K562 (cell line): ENCODE results near the gene UTP25. TPM values are rescaled to one million over a fixed set of nuclear protein-coding genes. Genes with fewer than 3 reads are reported as not detected.

Source experiments
- ATF1 ChIP-seq, 2 experiments: fragments of 450-650 bp in 1 of 2; IDR thresholded peaks; 2 replicates each; pipeline ENCODE4 v1.6.1; 2016; ENCODE audit warnings: missing compliant biosample characterization in 1 of 2, missing genetic modification characterization in 1 of 2
- CBX5 ChIP-seq: IDR thresholded peaks from 2 replicates; pipeline ENCODE4 v1.6.1; 2014; ENCODE audit warnings: low read depth, borderline replicate concordance
- DNMT1 ChIP-seq: fragments of 450-650 bp; IDR thresholded peaks from 2 replicates; pipeline ENCODE4 v1.6.1; 2016; ENCODE audit warnings: antibody characterized with exemption, mild to moderate bottlenecking
- FOXJ3 ChIP-seq: sonication (generic); formaldehyde crosslinking; IDR thresholded peaks from 2 replicates; pipeline ENCODE4 v1.4.0; 2020; ENCODE audit warnings: mild to moderate bottlenecking, missing genetic modification reagents
- NFIC ChIP-seq: fragments of 450-650 bp; IDR thresholded peaks from 2 replicates; pipeline ENCODE4 v1.6.1; 2017; ENCODE audit warnings: mild to moderate bottlenecking, inconsistent platforms
- XRCC3 ChIP-seq: fragments of 450-650 bp; IDR thresholded peaks from 2 replicates; pipeline ENCODE4 v1.6.1; 2017; ENCODE audit warnings: mild to moderate bottlenecking, moderate library complexity
- ZBTB17 ChIP-seq: fragments of 450-650 bp; formaldehyde crosslinking; IDR thresholded peaks from 2 replicates; pipeline ENCODE4 v1.4.0; 2020; ENCODE audit warnings: mild to moderate bottlenecking
- ZNF41 ChIP-seq: fragments of 250-450 bp; sonication (Bioruptor Pico); conservative IDR thresholded peaks from 2 replicates; pipeline ENCODE4 v1.4.0; 2020; ENCODE audit warnings: mild to moderate bottlenecking
- ZNF57 ChIP-seq: fragments of 450-650 bp; formaldehyde crosslinking; IDR thresholded peaks from 2 replicates; pipeline ENCODE4 v1.4.0; 2020; ENCODE audit warnings: mild to moderate bottlenecking, moderate library complexity
- polyA plus RNA-seq, 8 experiments: library from polyadenylated mRNA; depleted of rRNA in 4 of 8; stranded (reverse) in 5 of 8; unstranded in 3 of 8; fragments of >200 nt; fragmentation: Nextera tagmentation in 2 of 8; fragmentation: Illumina TruSeq in 1 of 8; extraction: Ambion mirVana in 2 of 8; extraction: Trizol in 1 of 8; gene quantifications; 2 replicates each; pipeline versions ENCODE4 v1.2.1 to v1.2.3, GENCODE V29; 2011 to 2014; ENCODE audit warnings: inconsistent platforms in 1 of 8, missing spikeins in 1 of 8
- total RNA-seq, 7 experiments: library from RNA; depleted of rRNA in 6 of 7; stranded (reverse); fragments of >200 nt in 6 of 7; fragmentation: Illumina TruSeq in 2 of 7; extraction: Trizol in 2 of 7; gene quantifications; 2 replicates each; pipeline versions ENCODE4 v1.2.1 to v1.2.3, GENCODE V29; 2011 to 2021; ENCODE audit warnings: low replicate concordance in 1 of 7
- TF ChIP-seq, protein P1 (sequence below): sonication (generic); formaldehyde crosslinking; IDR thresholded peaks from 2 replicates; pipeline ENCODE4 v1.8.0; 2023; ENCODE audit warnings: missing genetic modification reagents, mild to moderate bottlenecking, borderline replicate concordance
- TF ChIP-seq, protein P2 (sequence below): fragments of 450-650 bp; IDR thresholded peaks from 2 replicates; pipeline ENCODE4 v1.6.1; 2017; ENCODE audit warnings: antibody characterized with exemption
- TF ChIP-seq, protein P3 (sequence below), 2 experiments: fragments of 450-650 bp in 1 of 2; sonication (generic) in 1 of 2; formaldehyde crosslinking in 1 of 2; IDR thresholded peaks in 1 of 2; conservative IDR thresholded peaks in 1 of 2; 2 replicates each; pipeline versions ENCODE4 v1.6.1 to v1.8.1; 2016 to 2023; ENCODE audit warnings: mild to moderate bottlenecking in 2 of 2, moderate library complexity in 2 of 2, inconsistent platforms in 1 of 2, missing genetic modification reagents in 1 of 2
- TF ChIP-seq, protein P4 (sequence below): fragments of 250-450 bp; sonication (Bioruptor Pico); IDR thresholded peaks from 2 replicates; pipeline ENCODE4 v1.5.0; 2020; ENCODE audit warnings: mild to moderate bottlenecking, borderline replicate concordance
- TF ChIP-seq, protein P5 (sequence below): fragments of 250-450 bp; sonication (Bioruptor Pico); IDR thresholded peaks from 2 replicates; pipeline ENCODE4 v1.8.0; 2022; ENCODE audit warnings: inconsistent platforms

Gene UTP25
- total and polyA plus RNA-seq, 9 of the 15 experiments (the other 6 are each of a cell fraction or from before 2014, with no cell fraction given): 5.7 to 17.6 (median 12.0) TPM

DNA sequence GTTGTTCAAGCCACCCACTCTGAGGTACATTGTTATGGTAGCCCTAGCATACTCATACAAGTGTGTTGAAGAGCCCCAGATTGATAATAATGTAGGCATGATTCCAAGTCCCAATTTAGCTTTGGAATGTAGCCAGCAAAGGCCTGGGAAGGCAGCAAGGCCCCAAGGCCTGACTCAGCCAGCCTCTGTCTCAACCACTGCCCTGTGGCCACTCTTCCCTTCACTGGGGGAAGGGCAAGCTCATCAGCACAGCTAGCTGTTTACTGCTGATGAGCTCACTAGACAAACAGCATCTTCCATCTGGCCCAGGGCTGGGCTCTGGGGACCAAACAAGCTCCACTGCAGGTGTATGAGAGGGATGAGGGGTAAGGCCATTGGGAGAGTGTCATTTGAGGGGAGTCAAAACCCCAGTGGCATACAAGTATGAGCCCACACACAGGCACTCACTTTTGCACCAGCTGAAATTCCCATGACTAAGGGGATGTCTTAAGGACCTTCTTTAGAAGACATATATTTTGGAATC lies 19.7 kb upstream of the UTP25 start (continued):
- TF ChIP-seq, protein P1, sequence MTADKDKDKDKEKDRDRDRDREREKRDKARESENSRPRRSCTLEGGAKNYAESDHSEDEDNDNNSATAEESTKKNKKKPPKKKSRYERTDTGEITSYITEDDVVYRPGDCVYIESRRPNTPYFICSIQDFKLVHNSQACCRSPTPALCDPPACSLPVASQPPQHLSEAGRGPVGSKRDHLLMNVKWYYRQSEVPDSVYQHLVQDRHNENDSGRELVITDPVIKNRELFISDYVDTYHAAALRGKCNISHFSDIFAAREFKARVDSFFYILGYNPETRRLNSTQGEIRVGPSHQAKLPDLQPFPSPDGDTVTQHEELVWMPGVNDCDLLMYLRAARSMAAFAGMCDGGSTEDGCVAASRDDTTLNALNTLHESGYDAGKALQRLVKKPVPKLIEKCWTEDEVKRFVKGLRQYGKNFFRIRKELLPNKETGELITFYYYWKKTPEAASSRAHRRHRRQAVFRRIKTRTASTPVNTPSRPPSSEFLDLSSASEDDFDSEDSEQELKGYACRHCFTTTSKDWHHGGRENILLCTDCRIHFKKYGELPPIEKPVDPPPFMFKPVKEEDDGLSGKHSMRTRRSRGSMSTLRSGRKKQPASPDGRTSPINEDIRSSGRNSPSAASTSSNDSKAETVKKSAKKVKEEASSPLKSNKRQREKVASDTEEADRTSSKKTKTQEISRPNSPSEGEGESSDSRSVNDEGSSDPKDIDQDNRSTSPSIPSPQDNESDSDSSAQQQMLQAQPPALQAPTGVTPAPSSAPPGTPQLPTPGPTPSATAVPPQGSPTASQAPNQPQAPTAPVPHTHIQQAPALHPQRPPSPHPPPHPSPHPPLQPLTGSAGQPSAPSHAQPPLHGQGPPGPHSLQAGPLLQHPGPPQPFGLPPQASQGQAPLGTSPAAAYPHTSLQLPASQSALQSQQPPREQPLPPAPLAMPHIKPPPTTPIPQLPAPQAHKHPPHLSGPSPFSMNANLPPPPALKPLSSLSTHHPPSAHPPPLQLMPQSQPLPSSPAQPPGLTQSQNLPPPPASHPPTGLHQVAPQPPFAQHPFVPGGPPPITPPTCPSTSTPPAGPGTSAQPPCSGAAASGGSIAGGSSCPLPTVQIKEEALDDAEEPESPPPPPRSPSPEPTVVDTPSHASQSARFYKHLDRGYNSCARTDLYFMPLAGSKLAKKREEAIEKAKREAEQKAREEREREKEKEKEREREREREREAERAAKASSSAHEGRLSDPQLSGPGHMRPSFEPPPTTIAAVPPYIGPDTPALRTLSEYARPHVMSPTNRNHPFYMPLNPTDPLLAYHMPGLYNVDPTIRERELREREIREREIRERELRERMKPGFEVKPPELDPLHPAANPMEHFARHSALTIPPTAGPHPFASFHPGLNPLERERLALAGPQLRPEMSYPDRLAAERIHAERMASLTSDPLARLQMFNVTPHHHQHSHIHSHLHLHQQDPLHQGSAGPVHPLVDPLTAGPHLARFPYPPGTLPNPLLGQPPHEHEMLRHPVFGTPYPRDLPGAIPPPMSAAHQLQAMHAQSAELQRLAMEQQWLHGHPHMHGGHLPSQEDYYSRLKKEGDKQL: no peak
- TF ChIP-seq, protein P2, sequence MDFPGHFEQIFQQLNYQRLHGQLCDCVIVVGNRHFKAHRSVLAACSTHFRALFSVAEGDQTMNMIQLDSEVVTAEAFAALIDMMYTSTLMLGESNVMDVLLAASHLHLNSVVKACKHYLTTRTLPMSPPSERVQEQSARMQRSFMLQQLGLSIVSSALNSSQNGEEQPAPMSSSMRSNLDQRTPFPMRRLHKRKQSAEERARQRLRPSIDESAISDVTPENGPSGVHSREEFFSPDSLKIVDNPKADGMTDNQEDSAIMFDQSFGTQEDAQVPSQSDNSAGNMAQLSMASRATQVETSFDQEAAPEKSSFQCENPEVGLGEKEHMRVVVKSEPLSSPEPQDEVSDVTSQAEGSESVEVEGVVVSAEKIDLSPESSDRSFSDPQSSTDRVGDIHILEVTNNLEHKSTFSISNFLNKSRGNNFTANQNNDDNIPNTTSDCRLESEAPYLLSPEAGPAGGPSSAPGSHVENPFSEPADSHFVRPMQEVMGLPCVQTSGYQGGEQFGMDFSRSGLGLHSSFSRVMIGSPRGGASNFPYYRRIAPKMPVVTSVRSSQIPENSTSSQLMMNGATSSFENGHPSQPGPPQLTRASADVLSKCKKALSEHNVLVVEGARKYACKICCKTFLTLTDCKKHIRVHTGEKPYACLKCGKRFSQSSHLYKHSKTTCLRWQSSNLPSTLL: no peak
- TF ChIP-seq CBX5 (no peak), ZNF57 (CRISPR knock-in tag) (no peak), FOXJ3 (no peak), NFIC (peak; percentile 98), ZNF41 (CRISPR knock-in tag) (peak; percentile 60; the same call in 1 of the 2 replicates), DNMT1 (no peak), ATF1 (CRISPR knock-in tag; IDR thresholded peaks at IDR 0.05) (no peak), ATF1 (tag; IDR thresholded peaks at IDR 0.05) (0 out of 2 replicates have a peak, but pooled peaks have one; percentile 32), XRCC3 (no peak), ZBTB17 (CRISPR knock-in tag) (peak; percentile 81)
- TF ChIP-seq, protein P3, sequence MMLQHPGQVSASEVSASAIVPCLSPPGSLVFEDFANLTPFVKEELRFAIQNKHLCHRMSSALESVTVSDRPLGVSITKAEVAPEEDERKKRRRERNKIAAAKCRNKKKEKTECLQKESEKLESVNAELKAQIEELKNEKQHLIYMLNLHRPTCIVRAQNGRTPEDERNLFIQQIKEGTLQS (IDR thresholded peaks at IDR 0.05): peak; percentile 86
- TF ChIP-seq, protein P3 (CRISPR knock-in tag; conservative IDR thresholded peaks at IDR 0.05): 0 out of 2 replicates have a peak, but pooled peaks have one; percentile 20
- TF ChIP-seq, protein P4, sequence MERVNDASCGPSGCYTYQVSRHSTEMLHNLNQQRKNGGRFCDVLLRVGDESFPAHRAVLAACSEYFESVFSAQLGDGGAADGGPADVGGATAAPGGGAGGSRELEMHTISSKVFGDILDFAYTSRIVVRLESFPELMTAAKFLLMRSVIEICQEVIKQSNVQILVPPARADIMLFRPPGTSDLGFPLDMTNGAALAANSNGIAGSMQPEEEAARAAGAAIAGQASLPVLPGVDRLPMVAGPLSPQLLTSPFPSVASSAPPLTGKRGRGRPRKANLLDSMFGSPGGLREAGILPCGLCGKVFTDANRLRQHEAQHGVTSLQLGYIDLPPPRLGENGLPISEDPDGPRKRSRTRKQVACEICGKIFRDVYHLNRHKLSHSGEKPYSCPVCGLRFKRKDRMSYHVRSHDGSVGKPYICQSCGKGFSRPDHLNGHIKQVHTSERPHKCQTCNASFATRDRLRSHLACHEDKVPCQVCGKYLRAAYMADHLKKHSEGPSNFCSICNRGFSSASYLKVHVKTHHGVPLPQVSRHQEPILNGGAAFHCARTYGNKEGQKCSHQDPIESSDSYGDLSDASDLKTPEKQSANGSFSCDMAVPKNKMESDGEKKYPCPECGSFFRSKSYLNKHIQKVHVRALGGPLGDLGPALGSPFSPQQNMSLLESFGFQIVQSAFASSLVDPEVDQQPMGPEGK (CRISPR knock-in tag): no peak
- TF ChIP-seq, protein P5, sequence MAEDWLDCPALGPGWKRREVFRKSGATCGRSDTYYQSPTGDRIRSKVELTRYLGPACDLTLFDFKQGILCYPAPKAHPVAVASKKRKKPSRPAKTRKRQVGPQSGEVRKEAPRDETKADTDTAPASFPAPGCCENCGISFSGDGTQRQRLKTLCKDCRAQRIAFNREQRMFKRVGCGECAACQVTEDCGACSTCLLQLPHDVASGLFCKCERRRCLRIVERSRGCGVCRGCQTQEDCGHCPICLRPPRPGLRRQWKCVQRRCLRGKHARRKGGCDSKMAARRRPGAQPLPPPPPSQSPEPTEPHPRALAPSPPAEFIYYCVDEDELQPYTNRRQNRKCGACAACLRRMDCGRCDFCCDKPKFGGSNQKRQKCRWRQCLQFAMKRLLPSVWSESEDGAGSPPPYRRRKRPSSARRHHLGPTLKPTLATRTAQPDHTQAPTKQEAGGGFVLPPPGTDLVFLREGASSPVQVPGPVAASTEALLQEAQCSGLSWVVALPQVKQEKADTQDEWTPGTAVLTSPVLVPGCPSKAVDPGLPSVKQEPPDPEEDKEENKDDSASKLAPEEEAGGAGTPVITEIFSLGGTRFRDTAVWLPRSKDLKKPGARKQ (CRISPR knock-in tag): no peak
